ENCODE results near the gene GPM6B.

GRCh38 chrX:13755254-13755653, 61.6 kb downstream of the GPM6B start:
- no peak for TF ChIP-seq CTCF (IDR thresholded peaks at IDR 0.05)
- no peak for TF ChIP-seq POLR2A (IDR thresholded peaks at IDR 0.05)

Data from stomach (tissue), 4 donors.